ENCODE results near the gene GPR101.

DNA sequence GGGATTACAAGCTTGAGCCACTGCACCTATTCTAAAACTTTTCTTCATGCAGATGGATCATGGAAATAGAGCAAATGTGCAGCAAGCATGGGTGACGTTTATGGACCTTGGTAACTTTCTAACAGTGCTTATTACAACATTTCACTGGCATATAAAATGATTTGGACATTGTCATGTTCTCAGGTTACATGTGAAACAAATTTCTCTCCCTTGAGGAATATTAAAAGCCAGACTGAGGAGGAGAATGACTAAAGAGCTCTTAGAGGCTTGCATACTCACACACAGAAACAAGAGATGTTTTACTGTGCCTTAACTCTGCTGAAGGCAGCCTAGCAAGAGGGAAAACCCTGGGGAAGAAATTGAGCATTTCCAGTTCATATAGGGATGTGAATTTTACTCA is 38.6 kb upstream of the GPR101 start:
- TF ChIP-seq CTCF (IDR thresholded peaks at IDR 0.05), result no peak
- no peak for TF ChIP-seq POLR2A (IDR thresholded peaks at IDR 0.05)
